GM19395 (cell line): ENCODE measurements around the gene KRTAP9-3.
"Not testable (repeated sequence)": the region's sequence is repeated elsewhere in the genome, so short reads cannot be mapped to it uniquely, and the experiment has no call there.

Experiments
- ATAC-seq: cut with Tn5 transposase; IDR thresholded peaks from one replicate; pipeline ENCODE4 v1.9.1; 2021; ENCODE audit warnings: mild to moderate bottlenecking, moderate library complexity; ENCODE audit not compliant: unreplicated experiment

KRTAP9-3 gene

GRCh38 chr17:41232399-41233105, at the start of gene KRTAP9-3:
Gene KRTAP9-3 (plus strand): TSS chr17:41232449. CDS start chr17:41232502, 53 bp downstream.
- ATAC-seq = not testable (repeated sequence)

GRCh38 chr17:41184480-41184961, 47.7 kb upstream of the KRTAP9-3 start, which contains the start of gene KRTAP4-1:
Gene KRTAP4-1 (minus strand): TSS chr17:41184911. CDS start chr17:41184854, 57 bp downstream.
- no peak for ATAC-seq

DNA sequence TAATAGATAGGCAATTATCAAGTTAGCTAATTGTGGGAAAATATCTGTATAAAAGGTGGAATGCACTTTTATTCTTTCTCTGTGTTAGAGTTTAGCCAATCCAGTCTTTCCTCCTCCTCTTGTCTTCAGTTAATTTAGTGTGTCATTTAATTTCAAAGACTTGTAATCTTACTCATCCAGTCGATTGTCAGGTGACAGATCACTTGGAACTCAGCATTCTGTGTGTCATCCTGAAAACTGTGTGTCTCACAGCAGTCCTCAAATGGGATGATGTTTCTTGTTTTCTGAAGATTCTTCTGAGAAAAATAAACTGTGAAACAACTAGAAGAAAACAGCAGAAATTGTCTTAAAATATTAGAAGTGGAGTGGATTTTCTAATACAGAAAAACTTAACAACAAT, 47.2 kb upstream of the KRTAP9-3 start:
- no peak for ATAC-seq

DNA sequence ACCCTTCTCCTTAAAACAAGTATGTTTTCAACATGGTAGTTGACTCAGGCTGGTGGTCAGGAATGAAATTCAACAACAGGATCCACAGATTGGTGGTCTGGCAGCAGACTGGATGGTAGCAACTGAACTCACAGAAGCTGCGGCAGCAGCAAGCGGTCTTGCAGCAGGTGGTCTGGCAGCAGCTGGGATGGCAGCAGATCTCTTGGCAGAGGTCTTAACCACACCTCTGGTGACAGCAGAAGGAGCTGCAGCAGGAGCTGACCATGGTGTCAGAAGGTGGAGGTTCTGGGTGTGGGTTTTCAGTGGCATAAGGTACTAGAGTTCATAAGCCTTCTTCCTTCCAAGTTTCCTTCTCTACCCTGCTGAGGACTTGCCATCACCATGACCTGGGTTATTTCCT, 45.4 kb upstream of the KRTAP9-3 start:
- no peak for ATAC-seq

- not testable (repeated sequence) for ATAC-seq
Observed at GRCh38 chr17:41189837-41190318, 42.4 kb upstream of the KRTAP9-3 start, which contains the start of gene KRTAP9-1. Gene KRTAP9-1 (plus strand): TSS chr17:41189887. CDS start chr17:41189887, 0 bp downstream.

DNA sequence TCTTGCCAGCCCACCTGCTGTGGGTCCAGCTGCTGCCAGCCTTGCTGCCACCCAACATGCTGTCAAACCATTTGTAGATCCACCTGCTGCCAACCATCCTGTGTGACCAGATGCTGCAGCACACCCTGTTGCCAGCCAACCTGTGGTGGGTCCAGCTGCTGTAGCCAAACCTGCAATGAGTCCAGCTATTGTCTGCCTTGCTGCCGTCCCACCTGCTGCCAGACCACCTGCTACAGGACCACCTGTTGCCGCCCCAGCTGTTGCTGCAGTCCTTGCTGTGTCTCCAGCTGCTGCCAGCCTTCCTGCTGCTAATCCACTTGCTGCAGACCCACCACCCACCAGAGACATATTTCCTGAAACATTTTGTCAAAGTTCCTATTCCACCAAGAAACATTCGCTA, 41.9 kb upstream of the KRTAP9-3 start:
- ATAC-seq = no peak

DNA sequence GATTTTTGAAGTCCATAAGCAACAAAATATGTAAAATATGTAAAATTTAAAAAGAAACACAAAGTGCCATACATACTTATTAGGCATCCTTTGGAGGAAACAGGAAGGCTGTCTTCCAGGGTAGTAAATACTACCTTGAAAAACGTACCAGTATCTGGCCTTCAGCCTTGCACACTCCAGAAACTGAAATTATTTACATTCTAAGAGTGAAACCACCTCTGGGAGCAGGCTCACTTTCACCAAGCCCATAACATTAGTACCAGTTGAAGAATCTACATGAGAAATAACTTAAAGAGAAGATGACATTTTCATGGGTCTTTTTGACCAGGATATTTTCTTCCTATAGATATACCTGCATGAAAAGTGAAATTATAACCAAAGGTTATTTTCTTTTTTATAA, 36.2 kb upstream of the KRTAP9-3 start:
- no peak for ATAC-seq

GRCh38 chr17:41199421-41200078, 32.7 kb upstream of the KRTAP9-3 start:
- ATAC-seq = no peak

DNA sequence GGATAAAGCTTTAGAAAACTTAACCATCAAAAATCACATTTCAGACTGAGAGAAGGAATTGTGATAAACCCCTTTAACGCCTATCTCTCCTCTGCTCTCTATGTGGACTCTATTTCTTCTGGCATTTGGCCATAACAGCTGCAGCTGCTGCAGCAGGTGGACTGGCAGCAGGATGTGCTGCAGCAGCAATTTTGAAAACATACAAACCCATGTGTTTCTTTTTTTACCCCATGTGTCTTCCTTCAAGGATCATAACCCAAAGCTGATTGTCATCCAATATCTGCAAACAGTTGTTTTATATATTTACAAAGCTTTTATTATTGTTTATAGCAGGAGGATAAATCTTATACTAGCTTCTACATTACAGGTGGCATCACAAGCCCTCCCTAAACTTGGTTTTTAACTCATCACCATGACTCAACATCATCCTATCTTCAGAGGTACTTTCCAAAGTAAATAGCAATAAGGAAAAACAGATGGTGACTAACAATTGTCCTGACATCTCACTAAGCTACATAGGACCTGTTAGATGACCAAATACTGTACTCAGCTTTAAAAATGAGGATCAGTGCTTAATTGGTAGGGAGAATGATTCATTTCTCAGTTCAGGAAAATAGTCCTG, 20.3 kb upstream of the KRTAP9-3 start:
- no peak for ATAC-seq

GRCh38 chr17:41212524-41213169, 19.6 kb upstream of the KRTAP9-3 start:
- no peak for ATAC-seq

GRCh38 chr17:41215681-41216080, 16.6 kb upstream of the KRTAP9-3 start:
- no peak for ATAC-seq

DNA sequence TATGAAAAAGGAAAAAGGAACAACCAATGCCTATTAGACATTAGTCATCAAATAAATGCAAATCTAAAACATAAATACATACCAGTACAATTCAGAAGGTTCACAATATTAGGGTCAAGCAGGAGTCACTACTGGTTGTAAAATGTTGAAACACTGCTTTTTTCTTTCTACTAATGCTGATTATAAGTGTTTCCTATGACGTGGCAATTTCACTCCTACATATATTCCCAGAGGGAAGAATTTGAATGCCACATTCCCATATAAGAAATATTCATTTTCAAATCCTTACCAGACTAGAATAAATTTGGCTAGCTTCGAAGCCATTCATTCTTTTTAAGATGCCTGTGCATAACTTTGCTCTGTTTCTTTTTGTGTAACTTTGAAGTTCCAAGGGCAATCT, 8.4 kb upstream of the KRTAP9-3 start:
- ATAC-seq = no peak

GRCh38 chr17:41226051-41226450, 6.2 kb upstream of the KRTAP9-3 start:
- no peak for ATAC-seq

GRCh38 chr17:41226598-41227095, 5.6 kb upstream of the KRTAP9-3 start, which contains the start of gene KRTAP9-2:
Gene KRTAP9-2 (plus strand): TSS chr17:41226648. CDS start chr17:41226655, 7 bp downstream.
- ATAC-seq = not testable (repeated sequence)

DNA sequence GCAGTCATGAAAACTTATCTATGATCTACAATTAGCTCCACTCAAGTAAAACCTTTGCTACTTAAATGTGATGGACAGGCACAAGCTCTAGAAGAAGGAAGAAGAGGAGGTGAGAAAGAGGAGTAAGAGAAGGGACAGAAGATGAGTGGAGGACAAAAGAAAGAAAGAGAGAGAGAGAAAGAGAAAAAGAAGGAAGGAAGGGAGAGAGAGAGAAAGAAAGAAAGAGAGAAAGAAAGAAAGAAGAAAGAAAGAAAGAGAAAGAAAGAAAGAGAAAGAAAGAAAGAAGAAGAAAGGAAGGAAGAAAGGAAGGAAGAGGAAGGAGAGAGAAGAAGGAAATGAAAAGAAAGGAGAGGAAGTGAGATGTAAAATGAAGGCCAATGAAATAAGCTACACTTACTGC, 2.2 kb upstream of the KRTAP9-3 start:
- ATAC-seq = no peak

GRCh38 chr17:41231731-41232130, 518 bp upstream of the KRTAP9-3 start:
- ATAC-seq = no peak

- not testable (repeated sequence) for ATAC-seq
Observed at GRCh38 chr17:41237116-41237515, 4.9 kb downstream of the KRTAP9-3 start.

GRCh38 chr17:41237949-41238437, 5.7 kb downstream of the KRTAP9-3 start, which contains the start of gene KRTAP9-8:
Gene KRTAP9-8 (plus strand): TSS chr17:41237999. CDS start chr17:41238052, 53 bp downstream.
- ATAC-seq = not testable (repeated sequence)

- not testable (repeated sequence) for ATAC-seq
Observed at GRCh38 chr17:41246995-41247787, 14.9 kb downstream of the KRTAP9-3 start.
